ENCODE measurements around the gene WT1.

GRCh38 chr11:32340181-32340580 lies 95.2 kb downstream of the WT1 start:
- TF ChIP-seq CTCF (IDR thresholded peaks at IDR 0.05; ENCODE audit: low read depth, low read length) = no peak
- no peak for TF ChIP-seq MAX (IDR thresholded peaks at IDR 0.05; ENCODE audit: low read depth, low read length)

Measured in NB4 (cell line).